SK-N-SH (cell line): Measurements from ENCODE around the gene FDX2. TPM values are rescaled to one million over a fixed set of nuclear protein-coding genes. Genes with fewer than 3 reads are reported as not detected.

Experiments used
- CTCF ChIA-PET: fragments of 300-600, 350-600 bp; formaldehyde crosslinking; extraction: SDS; loops from one replicate; lab custom pipeline; 2021; lab: Yijun Ruan, JAX
- POLR2A ChIA-PET: fragments of 350-600 bp; sonication (Branson Sonifier 250); formaldehyde crosslinking; extraction: SDS; loops from one replicate; lab custom pipeline; 2020; ENCODE audit warnings: antibody characterized with exemption, inconsistent platforms; lab: Yijun Ruan, JAX
- DNase-seq: peaks from one replicate; pipeline ENCODE4 v3.0.0; 2012
- H2AFZ ChIP-seq: fragments of 200-600 bp; sonication (generic); 2 replicates; pipeline ENCODE4 v1.8.1; 2016; ENCODE audit warnings: antibody characterized with exemption, mild to moderate bottlenecking, low read depth
- H3F3A ChIP-seq: fragments of 200-600 bp; sonication (generic); replicated peaks from 2 replicates; pipeline ENCODE3; 2016; ENCODE audit warnings: antibody characterized with exemption, mild to moderate bottlenecking; ENCODE audit not compliant: insufficient read depth
- H3K27ac ChIP-seq, 2 experiments: fragments of 200-500 bp in 1 of 2; fragments of 200-600 bp in 1 of 2; sonication (Bioruptor generic) in 1 of 2; sonication (generic), shearing (Covaris generic) in 1 of 2; 2 replicates each; pipeline versions ENCODE4 v1.5.1 to v1.6.1; 2014 to 2016; ENCODE audit warnings: low read depth in 2 of 2, inconsistent platforms in 1 of 2, low read length in 1 of 2, mild to moderate bottlenecking in 1 of 2, mixed read lengths in 1 of 2
- H3K27me3 ChIP-seq: fragments of 200-600 bp; sonication (generic), shearing (Covaris generic); 2 replicates; pipeline ENCODE4 v1.6.1; 2016; ENCODE audit warnings: mixed run types; ENCODE audit not compliant: insufficient read depth
- H3K36me3 ChIP-seq, 2 experiments: fragments of 200-500 bp in 1 of 2; fragments of 200-600 bp in 1 of 2; sonication (Bioruptor generic) in 1 of 2; sonication (generic) in 1 of 2; replicated peaks in 1 of 2; 2 replicates each; pipeline versions ENCODE3 to v1.5.1; 2014 to 2016; ENCODE audit warnings: low read length in 1 of 2, mild to moderate bottlenecking in 1 of 2; ENCODE audit not compliant: insufficient read depth in 2 of 2, control insufficient read depth in 1 of 2
- H3K4me1 ChIP-seq, 2 experiments: fragments of 200-500 bp in 1 of 2; fragments of 200-600 bp in 1 of 2; sonication (Bioruptor generic) in 1 of 2; sonication (generic), shearing (Covaris generic) in 1 of 2; 2 replicates each; pipeline versions ENCODE4 v1.5.1 to v1.6.1; 2014 to 2016; ENCODE audit warnings: low read depth in 1 of 2, low read length in 1 of 2, mixed run types in 1 of 2; ENCODE audit not compliant: insufficient read depth in 2 of 2, control insufficient read depth in 1 of 2
- H3K4me2 ChIP-seq: fragments of 200-600 bp; sonication (generic), shearing (Covaris generic); 2 replicates; pipeline ENCODE4 v1.6.1; 2017; ENCODE audit warnings: mixed run types
- H3K4me3 ChIP-seq, 2 experiments: fragments of 200-500 bp in 1 of 2; fragments of 200-600 bp in 1 of 2; sonication (Bioruptor generic) in 1 of 2; sonication (generic), shearing (Covaris generic) in 1 of 2; 2 replicates each; pipeline versions ENCODE4 v1.5.1 to v1.8.1; 2014 to 2016; ENCODE audit warnings: low read depth in 2 of 2, inconsistent platforms in 1 of 2, low read length in 1 of 2, mild to moderate bottlenecking in 1 of 2, mixed read lengths in 1 of 2, moderate library complexity in 1 of 2
- H3K79me2 ChIP-seq: fragments of 200-600 bp; sonication (generic); 2 replicates; pipeline ENCODE4 v1.8.1; 2017; ENCODE audit warnings: mild to moderate bottlenecking; ENCODE audit not compliant: insufficient read depth
- H3K9ac ChIP-seq: fragments of 200-600 bp; sonication (generic); 2 replicates; pipeline ENCODE4 v1.6.1; 2017; ENCODE audit warnings: mixed run types
- H3K9me2 ChIP-seq: fragments of 200-600 bp; sonication (generic); 2 replicates; pipeline ENCODE4 v1.6.1; 2017; ENCODE audit warnings: mixed run types
- H3K9me3 ChIP-seq: fragments of 200-600 bp; sonication (generic); 2 replicates; pipeline ENCODE4 v1.6.1; 2017; ENCODE audit warnings: mixed run types, mild to moderate bottlenecking, moderate library complexity
- H4K20me1 ChIP-seq: fragments of 200-600 bp; sonication (generic); 2 replicates; pipeline ENCODE4 v1.6.1; 2017; ENCODE audit warnings: mild to moderate bottlenecking, mixed run types; ENCODE audit not compliant: insufficient read depth
- CHD2 ChIP-seq: fragments of 150-350 bp; IDR thresholded peaks from 2 replicates; pipeline ENCODE4 v1.6.1; 2018; ENCODE audit warnings: low read length; ENCODE audit not compliant: partially characterized antibody
- CTCF ChIP-seq: fragments of 200-600 bp; sonication (generic); IDR thresholded peaks from 2 replicates; pipeline ENCODE4 v1.6.1; 2017; ENCODE audit warnings: antibody characterized with exemption, mild to moderate bottlenecking, moderate library complexity
- ELF1 ChIP-seq: IDR thresholded peaks from 2 replicates; pipeline ENCODE4 v1.4.0; 2012
- FOXM1 ChIP-seq: IDR thresholded peaks from 2 replicates; pipeline ENCODE4 v1.4.0; 2012; ENCODE audit warnings: low read depth, mild to moderate bottlenecking
- GABPA ChIP-seq: IDR thresholded peaks from 2 replicates; pipeline ENCODE4 v1.4.0; 2012; ENCODE audit warnings: low read depth, mild to moderate bottlenecking
- GATA2 ChIP-seq: sonication (generic); formaldehyde crosslinking; IDR thresholded peaks from 2 replicates; pipeline ENCODE4 v1.5.0; 2020; ENCODE audit warnings: mild to moderate bottlenecking, missing genetic modification reagents
- IRF3 ChIP-seq: fragments of 150-350 bp; IDR thresholded peaks from 2 replicates; pipeline ENCODE4 v1.6.1; 2016; ENCODE audit warnings: mild to moderate bottlenecking, low read depth, low read length
- JUND ChIP-seq: IDR thresholded peaks from 2 replicates; pipeline ENCODE4 v1.4.0; 2012
- MXI1 ChIP-seq: IDR thresholded peaks from 2 replicates; pipeline ENCODE4 v1.6.1; 2012; ENCODE audit warnings: mild to moderate bottlenecking, low read depth, low read length, improper control_type of control experiment
- NRF1 ChIP-seq: IDR thresholded peaks from 2 replicates; pipeline ENCODE4 v1.6.1; 2012; ENCODE audit warnings: low read depth, mild to moderate bottlenecking, low read length
- RCOR1 ChIP-seq: fragments of 150-350 bp; IDR thresholded peaks from 2 replicates; pipeline ENCODE4 v1.6.1; 2017; ENCODE audit warnings: antibody characterized with exemption, low read length
- RFX5 ChIP-seq: IDR thresholded peaks from 2 replicates; pipeline ENCODE4 v1.6.1; 2012; ENCODE audit warnings: mild to moderate bottlenecking, improper control_type of control experiment, low read length
- TCF12 ChIP-seq: IDR thresholded peaks from 2 replicates; pipeline ENCODE4 v1.4.0; 2012
- TEAD4 ChIP-seq: IDR thresholded peaks from 2 replicates; pipeline ENCODE4 v1.4.0; 2012; ENCODE audit warnings: mild to moderate bottlenecking, borderline replicate concordance; ENCODE audit not compliant: insufficient read depth
- USF2 ChIP-seq: fragments of 150-350 bp; IDR thresholded peaks from 2 replicates; pipeline ENCODE4 v1.6.1; 2017; ENCODE audit warnings: antibody characterized with exemption, low read length, low read depth, borderline replicate concordance
- ZBTB33 ChIP-seq: IDR thresholded peaks from 2 replicates; pipeline ENCODE4 v1.4.0; 2012; ENCODE audit warnings: low read depth, borderline replicate concordance
- WGBS: methylation state at CpG from one replicate; pipeline ENCODE4 v1.1.6; 2017; ENCODE audit warnings: low lambda C conversion rate; 5-methylcytosine and 5-hydroxymethylcytosine counted together
- polyA plus RNA-seq, 3 experiments: library from polyadenylated mRNA; depleted of rRNA; stranded (reverse); fragments of >200 nt; gene quantifications; 2 replicates each; pipeline ENCODE4 v1.2.3, GENCODE V29; 2012

The FDX2 gene
- polyA plus RNA-seq, 1 of the 3 experiments (the other 2 are of a cell fraction), result 45.8 TPM

GRCh38 chr19:10361569-10362011, 45.8 kb upstream of the FDX2 start:
- Histone ChIP-seq H3K27ac (no peak overlapping the region), H3F3A (no peaks in the 10 kb centered on the region), H3K36me3 (peaks cover 6 to 24% of the 10 kb centered on the region in 2 experiments), H3K9ac (no peak overlapping the region), H3K79me2 (no peaks in the 10 kb centered on the region), H3K4me2 (no peak overlapping the region), H4K20me1 (no peaks in the 10 kb centered on the region), H2AFZ (no peak overlapping the region), H3K27me3 (no peaks in the 10 kb centered on the region), H3K4me1 (no peaks in the 10 kb centered on the region), H3K9me2 (no peaks in the 10 kb centered on the region), H3K4me3 (no peak overlapping the region), H3K9me3 (no peaks in the 10 kb centered on the region)
- TF ChIP-seq GATA2 (no peak), GABPA (no peak), MXI1 (no peak), CTCF (no peak), FOXM1 (no peak)
- ChIA-PET CTCF (interaction anchor here (0.8 to 1.2 kb wide), 3 partner anchors 55 to 103 kb away, joined by 3 read pairs; no protein-coding TSS in a partner anchor), POLR2A (no interaction called here)
- 88% methylated on average over 16 of the region's 16 CpGs for whole genome bisulfite sequencing
- DNase-seq, result no peak

- DNase-seq, result no peak
- H3F3A ChIP-seq, result no peaks in the 10 kb centered on the region
- CTCF ChIA-PET, result interaction anchor here (0.9 kb wide), 1 partner anchor 33 kb away, joined by 3 read pairs; no protein-coding TSS in a partner anchor
These were observed 40.6 kb upstream of the FDX2 start for GRCh38 chr19:10356431-10356830.

More at GRCh38 chr19:10356431-10356830, 40.6 kb upstream of the FDX2 start:
- Histone ChIP-seq H4K20me1 (no peaks in the 10 kb centered on the region), H3K4me2 (no peak overlapping the region), H3K36me3 (peaks cover 11% of the 10 kb centered on the region in 2 experiments), H3K79me2 (no peaks in the 10 kb centered on the region), H3K9ac (no peak overlapping the region), H3K27me3 (no peaks in the 10 kb centered on the region), H3K9me2 (no peaks in the 10 kb centered on the region), H3K27ac (no peak overlapping the region), H2AFZ (no peak overlapping the region), H3K4me3 (no peak overlapping the region), H3K9me3 (no peaks in the 10 kb centered on the region), H3K4me1 (no peaks in the 10 kb centered on the region)
- POLR2A ChIA-PET, result no interaction called here
- TF ChIP-seq CHD2 (no peak), USF2 (no peak), IRF3 (no peak), TEAD4 (no peak), MXI1 (no peak), FOXM1 (no peak), RFX5 (no peak), TCF12 (no peak), ELF1 (no peak), NRF1 (no peak), JUND (no peak), ZBTB33 (no peak), RCOR1 (no peak)
- 98% methylated on average over 6 of the region's 12 CpGs for WGBS
